NCI-H2196 (cell line): ENCODE data around the gene AKT3.
"Not testable (repeated sequence)": the region's sequence is repeated elsewhere in the genome, so short reads cannot be mapped to it uniquely, and the experiment has no call there.

ENCODE experiments used
- DNase-seq: peaks from one replicate; lab custom pipeline; 2025; ENCODE audit not compliant: unreplicated experiment; lab: John Stamatoyannopoulos, UW

Gene AKT3

GRCh38 chr1:243842978-243843511, 7.0 kb downstream of the AKT3 start:
- no peak for DNase-seq

DNA sequence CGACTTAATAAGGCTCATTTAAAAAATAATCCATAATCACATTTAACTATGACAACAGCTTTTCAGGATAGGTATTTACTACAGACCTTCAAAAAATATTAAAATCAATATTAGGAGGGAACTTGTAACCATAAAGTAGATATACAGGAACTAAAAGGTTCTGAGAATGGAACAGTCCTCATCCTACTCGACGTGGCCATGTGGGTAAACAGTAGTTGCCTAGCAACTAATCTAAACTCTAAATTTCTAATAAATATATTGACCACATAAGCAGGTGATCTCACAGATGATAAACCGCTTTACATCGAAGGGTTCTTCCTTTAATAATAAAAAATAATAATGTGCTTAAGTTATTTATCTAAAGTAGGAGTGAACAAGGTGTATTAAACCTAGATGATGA, 7.9 kb downstream of the AKT3 start:
- DNase-seq = no peak

DNA sequence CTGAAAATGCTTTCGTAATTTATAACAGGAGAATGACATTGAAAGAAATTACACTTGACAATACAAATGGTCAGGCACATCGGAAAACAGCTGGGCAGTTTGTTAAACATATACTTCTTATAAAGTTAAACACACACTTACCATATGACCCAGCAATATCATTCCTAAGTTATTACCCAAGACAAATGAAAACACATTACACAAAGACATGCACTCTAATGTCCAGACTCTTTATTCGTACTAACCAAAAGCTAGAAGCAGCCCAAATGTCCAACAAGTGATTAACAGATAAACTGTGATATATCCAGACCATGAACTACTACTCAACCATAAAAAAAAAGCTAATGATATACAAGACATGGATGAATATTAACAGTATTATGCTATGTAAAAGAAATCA, 8.5 kb downstream of the AKT3 start:
- no peak for DNase-seq

GRCh38 chr1:243837907-243838535, 12.0 kb downstream of the AKT3 start:
- no peak for DNase-seq

DNA sequence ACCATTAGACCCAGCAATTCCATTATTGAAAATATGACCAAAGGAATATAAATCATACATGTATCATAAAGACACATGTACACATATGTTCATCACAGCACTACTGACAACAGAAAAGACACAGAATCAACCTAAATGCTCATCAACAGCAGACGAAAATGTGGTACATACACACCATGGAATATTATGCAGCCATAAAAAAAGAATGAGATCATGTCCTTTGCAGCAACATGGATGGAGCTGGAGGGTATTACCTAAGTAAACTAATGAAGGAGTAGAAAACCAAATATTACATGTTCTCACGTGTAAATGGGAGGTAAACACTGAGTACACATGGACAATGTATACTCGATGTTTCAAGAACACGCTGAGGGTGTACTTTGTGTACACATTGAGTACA, 15.9 kb downstream of the AKT3 start:
- DNase-seq = no peak

DNA sequence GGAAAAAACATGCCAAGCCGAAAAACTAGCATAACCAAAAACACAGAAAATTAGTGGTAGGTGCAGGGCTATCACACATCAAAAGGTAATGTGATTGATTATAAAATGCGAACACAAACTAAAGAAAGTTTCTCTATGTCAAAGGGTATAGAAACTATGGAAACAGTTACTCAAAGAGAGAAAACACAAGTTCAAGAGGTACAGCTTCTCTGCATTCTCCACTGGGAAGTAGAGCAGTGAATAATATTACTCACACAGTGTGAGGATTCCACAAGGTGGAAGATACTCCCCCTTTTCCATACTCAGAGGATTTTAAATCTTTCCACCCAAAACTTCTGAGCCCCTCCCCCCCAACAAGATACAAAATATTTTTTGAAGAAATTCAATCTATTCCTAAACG, 18.6 kb downstream of the AKT3 start:
- DNase-seq = no peak

DNA sequence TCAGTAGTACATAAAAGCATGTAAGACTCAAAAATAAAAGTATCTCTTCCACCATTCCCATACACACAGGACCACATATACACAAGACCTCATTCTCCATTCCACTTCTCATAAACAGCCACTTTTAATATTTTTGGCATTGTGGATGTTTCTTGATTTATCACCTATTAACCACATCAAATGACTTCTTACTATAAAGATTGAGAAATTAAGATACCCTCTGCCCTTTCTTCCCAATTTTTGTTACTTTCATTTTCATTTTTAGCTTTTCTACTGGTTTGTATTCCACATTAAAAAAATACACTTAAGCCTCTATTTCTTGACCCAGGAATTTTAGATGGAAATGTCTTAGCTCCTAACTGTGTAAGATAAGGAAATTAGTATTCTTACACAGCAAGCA, 22.8 kb downstream of the AKT3 start:
- no peak for DNase-seq

DNA sequence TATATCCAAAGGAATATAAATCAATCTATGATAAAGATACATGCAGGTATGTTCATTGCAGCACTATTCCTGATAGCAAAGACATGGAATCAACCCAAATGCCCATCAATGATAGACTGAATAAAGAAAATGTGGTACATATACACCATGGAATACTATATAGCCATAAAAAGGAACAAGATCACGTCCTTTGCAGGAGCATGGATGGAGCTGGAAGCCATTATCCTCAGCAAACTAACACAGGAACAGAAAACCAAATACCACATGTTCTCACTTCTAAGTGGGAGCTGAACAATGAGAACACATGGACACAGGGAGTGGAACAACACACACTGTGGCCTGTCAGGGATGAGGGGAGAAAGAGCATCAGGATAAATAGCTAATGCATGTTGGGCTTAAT, 25.1 kb downstream of the AKT3 start:
- not testable (repeated sequence) for DNase-seq

GRCh38 chr1:243821177-243821680, 28.8 kb downstream of the AKT3 start:
- no peak for DNase-seq

- DNase-seq = no peak
Measured at GRCh38 chr1:243819438-243819839, 30.6 kb downstream of the AKT3 start.

GRCh38 chr1:243818978-243819377, 31.1 kb downstream of the AKT3 start:
- DNase-seq = no peak

DNA sequence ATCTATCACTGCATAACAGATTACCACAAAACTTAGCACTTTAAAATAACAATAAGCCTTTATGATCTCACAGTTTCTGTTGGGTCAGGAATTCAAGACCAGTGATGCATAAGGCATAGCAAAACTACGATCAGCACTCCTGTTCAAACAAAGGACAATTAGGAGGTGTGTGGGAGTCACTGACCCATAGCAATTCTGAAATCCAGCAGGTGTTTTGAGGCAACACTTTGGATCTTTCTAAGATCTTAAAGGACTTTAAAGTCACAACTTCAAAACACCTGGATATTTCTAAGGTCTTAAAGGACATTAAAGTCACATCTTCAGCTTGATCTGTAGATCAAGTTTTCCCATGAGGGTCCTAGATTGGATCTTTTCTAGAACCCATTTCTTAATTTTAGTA, 35.3 kb downstream of the AKT3 start:
- DNase-seq = no peak

DNA sequence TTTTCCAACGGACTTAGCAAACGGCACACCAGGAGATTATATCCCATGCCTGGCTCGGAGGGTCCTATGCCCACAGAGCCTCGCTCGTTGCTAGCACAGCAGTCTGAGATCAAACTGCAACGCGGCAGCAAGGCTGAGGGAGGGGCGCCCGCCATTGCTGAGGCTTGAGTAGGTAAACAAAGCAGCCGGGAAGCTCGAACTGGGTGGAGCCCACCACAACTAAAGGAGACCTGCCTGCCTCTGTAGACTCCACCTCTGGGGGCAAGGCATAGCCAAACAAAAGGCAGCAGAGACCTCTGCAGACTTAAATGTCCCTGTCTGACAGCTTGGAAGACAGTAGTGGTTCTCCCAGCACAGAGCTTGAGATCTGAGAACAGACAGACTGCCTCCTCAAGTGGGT, 42.7 kb downstream of the AKT3 start:
- DNase-seq = not testable (repeated sequence)

- no peak for DNase-seq
Measured at GRCh38 chr1:243806310-243806709, 43.7 kb downstream of the AKT3 start.

DNA sequence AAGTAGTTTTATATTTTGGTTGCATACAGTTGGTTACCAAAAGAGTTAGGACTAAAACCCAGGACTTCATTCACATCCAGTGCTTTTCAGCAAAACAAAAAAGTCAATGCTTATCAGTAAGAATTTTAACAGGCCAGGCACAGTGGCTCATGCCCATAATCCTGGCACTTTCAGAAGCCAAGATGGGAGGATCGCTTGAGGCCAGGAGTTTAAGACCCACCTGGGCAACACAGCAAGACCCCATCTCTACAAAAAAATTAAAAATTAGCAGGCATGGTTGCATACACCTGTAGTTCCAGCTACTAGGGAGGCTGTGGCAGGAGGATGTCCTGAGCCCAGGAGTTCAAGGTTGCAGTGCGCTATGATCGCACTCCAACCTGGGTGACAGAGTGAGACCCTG, 47.3 kb downstream of the AKT3 start:
- no peak for DNase-seq

DNA sequence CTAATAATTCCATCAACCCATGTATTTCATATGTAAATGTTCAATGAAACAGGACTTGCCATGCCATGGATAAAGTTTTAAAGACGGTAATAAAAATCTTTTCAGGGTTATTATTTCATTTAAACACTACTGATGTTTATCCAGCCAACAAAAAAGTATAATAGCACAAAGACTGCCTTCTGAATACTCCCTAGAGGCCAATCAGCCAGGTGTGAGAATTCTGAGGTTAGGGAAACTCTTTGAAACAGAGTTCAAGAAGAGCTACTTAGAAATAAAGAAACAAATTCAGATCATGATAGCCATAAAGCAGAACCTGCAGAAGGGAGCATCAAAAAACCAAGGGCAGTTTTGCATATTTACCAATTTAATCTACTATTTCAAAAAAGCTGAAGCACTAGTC, 48.7 kb downstream of the AKT3 start:
- no peak for DNase-seq

GRCh38 chr1:243799908-243800307, 50.1 kb downstream of the AKT3 start:
- DNase-seq = no peak

- DNase-seq = no peak
Measured at GRCh38 chr1:243798726-243799125, 51.3 kb downstream of the AKT3 start.

GRCh38 chr1:243796016-243796415, 54.0 kb downstream of the AKT3 start:
- no peak for DNase-seq

GRCh38 chr1:243793298-243793697, 56.7 kb downstream of the AKT3 start:
- no peak for DNase-seq

- DNase-seq = no peak
Measured at GRCh38 chr1:243792891-243793290, 57.2 kb downstream of the AKT3 start.

DNA sequence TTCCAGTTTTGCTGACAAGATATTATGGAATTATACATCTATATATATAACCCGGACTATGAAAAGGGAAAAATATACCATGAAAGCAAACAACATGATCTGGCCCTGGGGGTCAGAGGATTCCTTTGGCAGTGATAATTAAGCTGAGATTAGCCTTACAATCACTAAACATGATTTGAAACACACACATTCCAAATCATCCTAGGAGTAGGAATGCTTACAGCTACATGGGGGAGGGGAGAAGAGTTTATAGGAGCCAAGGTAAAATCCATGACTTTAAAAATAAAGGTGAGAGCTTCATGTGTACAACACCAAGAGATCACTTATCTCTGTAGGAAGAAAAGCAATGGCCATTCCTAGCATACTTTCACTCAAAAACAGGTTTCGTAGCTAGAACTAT, 57.6 kb downstream of the AKT3 start:
- DNase-seq = no peak

DNA sequence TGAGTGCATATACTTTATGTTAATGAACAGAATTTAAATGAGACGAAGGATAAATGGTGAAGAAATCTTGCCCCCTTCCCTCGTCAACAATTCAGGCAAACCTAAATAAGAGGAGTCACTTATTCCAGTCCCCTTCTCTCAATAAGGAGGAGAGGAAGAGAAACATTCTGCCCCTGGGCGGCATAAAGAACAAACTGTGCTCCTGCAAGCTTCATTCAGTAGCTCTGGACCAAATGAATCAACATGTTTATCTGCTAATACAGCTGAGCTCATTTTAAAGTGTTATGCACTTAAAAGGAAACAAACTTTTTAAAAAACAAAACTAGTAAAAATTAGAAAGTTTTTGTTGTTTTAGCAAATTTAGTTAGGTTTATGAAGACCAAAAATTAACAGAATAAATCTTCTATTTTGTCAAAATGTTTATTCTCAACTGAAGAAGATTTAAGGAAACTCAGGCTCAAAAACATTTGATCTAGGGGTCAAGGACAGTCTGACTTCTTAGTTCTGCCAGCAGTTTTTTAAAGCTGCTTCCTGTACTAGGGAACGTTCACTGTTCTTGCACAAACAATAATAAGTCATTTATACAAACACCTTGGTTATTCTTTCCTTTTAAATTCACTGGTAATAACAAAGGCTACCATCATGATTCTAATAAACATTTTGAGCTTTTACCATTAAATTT, 58.3 kb downstream of the AKT3 start:
- no peak for DNase-seq
